Measurements from ENCODE around the gene RELCH. TPM values are rescaled to one million over a fixed set of nuclear protein-coding genes. Genes with fewer than 3 reads are reported as not detected.

The RELCH gene
- total and polyA plus RNA-seq, 10 of the 15 experiments (the other 5 are each of a cell fraction or from before 2014, with no cell fraction given) = 3.1 to 23.6 (median 14.5) TPM

DNA sequence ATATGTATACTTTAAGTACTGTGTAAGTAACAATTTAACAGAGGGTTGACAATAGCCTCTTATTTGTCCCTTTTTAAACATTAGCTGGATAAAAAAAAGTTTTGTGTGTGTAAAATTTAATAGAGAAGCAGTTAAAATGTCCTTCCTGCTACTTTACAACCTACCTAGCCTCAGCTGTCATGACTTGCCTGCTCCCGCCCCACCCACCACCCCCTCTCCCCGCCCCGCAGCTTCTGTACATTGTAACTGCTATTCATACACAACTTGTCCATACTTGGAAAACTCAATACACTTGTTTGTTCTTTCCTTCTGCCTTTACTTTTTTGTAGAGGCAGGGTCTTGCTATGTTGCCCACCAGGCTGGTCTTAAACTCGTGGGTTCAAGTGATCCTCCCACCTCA is 19.5 kb downstream of the RELCH start (continued):
- TF ChIP-seq TAF1 (IDR thresholded peaks at IDR 0.05; ENCODE audit: borderline replicate concordance, low read depth, low read length) = no peak

DNA sequence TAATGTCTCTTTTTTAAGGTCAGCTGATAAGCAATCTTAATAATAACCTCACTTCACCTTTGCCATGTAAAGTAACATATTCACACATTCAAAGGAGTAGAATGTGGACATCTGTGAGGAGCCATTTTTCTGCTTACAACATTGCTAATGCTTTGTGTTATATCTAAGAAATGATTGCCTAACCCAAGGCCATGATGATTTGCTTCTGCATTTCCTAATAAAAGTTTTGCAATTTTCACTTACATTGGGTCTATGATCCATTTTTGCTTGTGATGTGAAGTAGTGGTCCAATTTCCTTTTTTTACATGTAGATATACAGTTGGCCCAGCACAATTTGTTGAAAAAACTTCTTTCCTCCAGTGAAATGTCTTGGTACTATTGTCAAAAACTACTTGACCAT is 22.0 kb downstream of the RELCH start:
- no peak for DNase-seq (ENCODE audit: low read depth, low spot score)
- ChIA-PET RAD21 (ENCODE audit: unreplicated experiment) (interaction anchor here (1.2 kb wide), 1 partner anchor 26 kb away, joined by 4 read pairs; no protein-coding TSS in a partner anchor), SMC1A (ENCODE audit: uncharacterized antibody, unreplicated experiment) (no interaction called here), POLR2A (no interaction called here), CTCF (interaction anchor here (0.6 to 1.3 kb wide), 2 partner anchors 52 to 305 kb away, joined by 3 read pairs; no protein-coding TSS in a partner anchor)
- BruUV-seq (replicated peaks) = no TSS peak
- in situ Hi-C loops (cut with MboI) = no loop called here
- no peak for TF ChIP-seq POLR2A (IDR thresholded peaks at IDR 0.05; ENCODE audit: low read depth, low read length)
- TF ChIP-seq BHLHE40 (IDR thresholded peaks at IDR 0.05; ENCODE audit: borderline replicate concordance in 1 of 2, low read depth in 2 of 2, low read length in 1 of 2) = no peak
- TF ChIP-seq, protein P1, sequence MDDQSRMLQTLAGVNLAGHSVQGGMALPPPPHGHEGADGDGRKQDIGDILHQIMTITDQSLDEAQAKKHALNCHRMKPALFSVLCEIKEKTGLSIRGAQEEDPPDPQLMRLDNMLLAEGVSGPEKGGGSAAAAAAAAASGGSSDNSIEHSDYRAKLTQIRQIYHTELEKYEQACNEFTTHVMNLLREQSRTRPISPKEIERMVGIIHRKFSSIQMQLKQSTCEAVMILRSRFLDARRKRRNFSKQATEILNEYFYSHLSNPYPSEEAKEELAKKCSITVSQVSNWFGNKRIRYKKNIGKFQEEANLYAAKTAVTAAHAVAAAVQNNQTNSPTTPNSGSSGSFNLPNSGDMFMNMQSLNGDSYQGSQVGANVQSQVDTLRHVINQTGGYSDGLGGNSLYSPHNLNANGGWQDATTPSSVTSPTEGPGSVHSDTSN (IDR thresholded peaks at IDR 0.05; ENCODE audit: insufficient replicate concordance, low read depth, low read length) = no peak
- TF ChIP-seq MTA2 (IDR thresholded peaks at IDR 0.05; ENCODE audit: low read depth) = no peak
- no peak for TF ChIP-seq CBX3 (IDR thresholded peaks at IDR 0.05; ENCODE audit: borderline replicate concordance, low read depth)
- TF ChIP-seq DPF2 (IDR thresholded peaks at IDR 0.05) = no peak
- TF ChIP-seq ZNF384 (IDR thresholded peaks at IDR 0.05; ENCODE audit: borderline replicate concordance, low read depth, low read length) = no peak
- no peak for TF ChIP-seq WRNIP1 (IDR thresholded peaks at IDR 0.05; ENCODE audit: borderline replicate concordance, low read depth, low read length)
- TF ChIP-seq SPI1 (IDR thresholded peaks at IDR 0.05; ENCODE audit: borderline replicate concordance, insufficient read depth, low read depth, low read length) = no peak
- TF ChIP-seq USF2 (IDR thresholded peaks at IDR 0.05; ENCODE audit: borderline replicate concordance, low read depth, low read length) = no peak
- no peak for TF ChIP-seq TCF12 (IDR thresholded peaks at IDR 0.05; ENCODE audit: low read depth, low read length)
- no peak for TF ChIP-seq IRF5 (IDR thresholded peaks at IDR 0.05; ENCODE audit: borderline replicate concordance)
- TF ChIP-seq PKNOX1 (IDR thresholded peaks at IDR 0.05) = no peak
- TF ChIP-seq STAT3 (IDR thresholded peaks at IDR 0.05; ENCODE audit: low read depth, low read length) = no peak
- no peak for ATAC-seq
- intact Hi-C loops (cut with micrococcal nuclease; ENCODE audit: unreplicated experiment) = no loop called here
- FAIRE-seq = no peak
- Histone ChIP-seq H3K27me3 (replicated peaks in 1 of 2; ENCODE audit: control insufficient read depth in 2 of 2, insufficient read depth in 2 of 2, low read length in 1 of 2) (no peaks in the 10 kb centered on the region), H3K9ac (ENCODE audit: control insufficient read depth, insufficient read depth, low read length) (no peak overlapping the region), H2AFZ (ENCODE audit: control insufficient read depth, low read depth, low read length) (no peak overlapping the region), H4K20me1 (ENCODE audit: control insufficient read depth, insufficient read depth) (no peaks in the 10 kb centered on the region), H3K27ac (ENCODE audit: control insufficient read depth, insufficient read depth) (no peak overlapping the region), H3K4me2 (ENCODE audit: control insufficient read depth, insufficient read depth) (no peak overlapping the region), H3K79me2 (ENCODE audit: control insufficient read depth, insufficient read depth, low read length) (peaks cover 36% of the 10 kb centered on the region), H3K9me3 (replicated peaks; ENCODE audit: control insufficient read depth, insufficient read depth, low read length) (peaks cover 2% of the 10 kb centered on the region; the same call in 2 of the 3 replicates), H3K4me3 (no peak overlapping the region), H3K36me3 (ENCODE audit: control insufficient read depth in 2 of 2, insufficient read depth in 2 of 2, low read length in 1 of 2) (peaks cover 4 to 5% of the 10 kb centered on the region in 2 experiments; a peak in 3 of 4 replicates), H3K4me1 (ENCODE audit: control insufficient read depth, insufficient read depth, low read length) (no peaks in the 10 kb centered on the region)
